Right lung (tissue), 10 donors: Measurements from ENCODE around the gene TNS3. TPM values are rescaled to one million over a fixed set of nuclear protein-coding genes. Genes with fewer than 3 reads are reported as not detected.
A peak's percentile ranks its signal among the peaks of the same experiment; 100 is the strongest.
"Not testable (repeated sequence)": the region's sequence is repeated elsewhere in the genome, so short reads cannot be mapped to it uniquely, and the experiment has no call there.

Experiments
- DNase-seq, 2 donors: peaks; one replicate each; pipeline ENCODE4 v3.0.0-alpha.2; 2013
- long read RNA-seq, 8 donors: transcript quantifications; one replicate each; lab custom pipeline, GENCODE V29; 2026
- polyA plus RNA-seq, 5 donors: library from polyadenylated mRNA; unstranded; fragments of 120-200 nt; gene quantifications; one replicate each; pipeline versions ENCODE4 v1.2.1 to v1.2.3, GENCODE V29; 2013; ENCODE audit warnings: inconsistent platforms in 1 of 5, low replicate concordance in 1 of 5; ENCODE audit not compliant: insufficient read length in 5 of 5, insufficient read depth in 1 of 5

Gene TNS3
- polyA plus RNA-seq, result 100 to 1,000 TPM in 1 of 5 donors, 10 to 100 TPM in 4; 76.8 to 102 (median 95.4) TPM
- long read RNA-seq, donor 1, full-length matches to known transcripts, result 1 of 63 reads
- long read RNA-seq, donor 1, partial matches to known transcripts, result 62 of 63 reads
- long read RNA-seq, donor 1, other reads (novel, unspliced or antisense), result 0 of 63 reads
- long read RNA-seq, donor 2, partial matches to known transcripts, result 8 of 17 reads
- long read RNA-seq, donor 2, other reads (novel, unspliced or antisense), result 9 of 17 reads
- long read RNA-seq, donor 3, partial matches to known transcripts, result 21 of 21 reads
- long read RNA-seq, donor 3, other reads (novel, unspliced or antisense), result 0 of 21 reads
- long read RNA-seq, donor 4, partial matches to known transcripts, result 11 of 11 reads
- long read RNA-seq, donor 4, other reads (novel, unspliced or antisense), result 0 of 11 reads
- long read RNA-seq, donor 5, full-length matches to known transcripts, result 1 of 62 reads
- long read RNA-seq, donor 5, partial matches to known transcripts, result 61 of 62 reads
- long read RNA-seq, donor 5, other reads (novel, unspliced or antisense), result 0 of 62 reads
- long read RNA-seq, donor 6, partial matches to known transcripts, result 32 of 40 reads
- long read RNA-seq, donor 6, other reads (novel, unspliced or antisense), result 8 of 40 reads
- long read RNA-seq, donor 7, partial matches to known transcripts, result 66 of 72 reads
- long read RNA-seq, donor 7, other reads (novel, unspliced or antisense), result 6 of 72 reads
- long read RNA-seq, donor 8, partial matches to known transcripts, result 5 of 5 reads
- long read RNA-seq, donor 8, other reads (novel, unspliced or antisense), result 0 of 5 reads

DNA sequence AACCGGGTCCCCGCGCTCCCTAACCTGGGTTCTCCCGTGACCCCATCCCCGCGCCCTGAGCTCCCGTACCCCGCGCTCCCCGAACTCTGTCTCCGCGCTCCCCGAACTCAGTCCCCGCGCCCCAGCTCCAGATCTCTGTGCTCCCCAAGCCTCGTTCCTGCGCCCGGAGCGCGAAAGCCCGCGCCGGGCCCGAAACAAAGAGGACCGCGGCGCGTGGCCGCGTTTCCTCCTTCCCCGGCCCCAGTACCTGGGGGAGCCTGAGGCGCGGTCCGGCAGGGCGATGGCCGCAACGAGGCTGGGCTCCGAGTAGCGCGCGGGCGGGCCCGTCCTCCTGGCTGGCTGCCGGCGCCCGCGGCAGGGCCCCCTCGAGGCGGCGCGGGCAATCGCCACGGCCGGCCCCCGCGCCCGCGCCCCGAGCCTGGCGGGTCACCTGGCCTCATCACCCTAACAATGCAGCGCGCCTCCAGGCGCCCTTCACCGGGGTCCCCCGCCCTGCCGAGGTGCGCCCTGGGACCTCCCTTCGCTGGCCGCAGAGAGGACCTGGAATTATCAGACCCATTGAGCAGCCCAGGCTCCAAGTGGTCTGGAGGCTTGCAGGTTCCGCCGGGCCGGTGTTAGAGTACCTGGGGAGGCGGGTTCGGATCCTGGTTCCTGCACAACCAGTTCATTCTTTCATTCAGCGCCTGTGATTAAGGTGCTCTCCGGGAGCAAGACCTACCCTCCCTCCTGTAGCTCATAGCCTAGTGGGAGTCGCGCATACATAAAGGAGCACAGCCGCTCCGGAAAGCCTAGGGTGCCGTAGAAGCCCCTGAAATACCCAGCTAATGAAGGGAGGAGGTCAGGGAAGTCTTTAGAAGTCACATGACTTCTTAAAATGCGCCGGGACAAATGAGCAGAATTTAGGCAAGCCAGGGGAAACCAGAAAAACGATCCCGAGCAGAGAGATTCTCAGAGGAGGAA is at the start of gene TNS3:
TNS3 (minus strand) TSS at position 308 of the 960 bp plus-strand sequence. CDS start 142,475 bp downstream, outside the sequence.
- DNase-seq, result no peak

DNA sequence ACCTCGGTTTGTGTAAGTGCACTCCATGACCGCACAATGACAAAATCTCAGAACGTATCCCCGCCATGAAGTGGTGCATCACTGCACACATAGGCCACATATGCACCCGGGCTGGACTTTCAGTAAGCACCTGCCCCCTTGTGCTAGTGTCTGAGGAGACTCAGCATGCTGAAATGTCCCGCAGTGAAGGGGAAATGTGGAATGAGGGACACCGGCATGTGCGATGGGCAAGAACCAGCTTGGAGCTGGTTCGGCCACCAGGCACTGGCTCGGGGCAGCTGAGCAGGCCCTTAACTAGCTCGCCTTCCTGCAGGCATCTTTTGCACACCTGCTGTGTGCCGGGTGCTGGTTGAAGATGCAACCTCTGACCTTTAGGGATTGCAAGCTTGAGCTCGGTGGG is 49.8 kb upstream of the TNS3 start:
- DNase-seq, result no peak

DNA sequence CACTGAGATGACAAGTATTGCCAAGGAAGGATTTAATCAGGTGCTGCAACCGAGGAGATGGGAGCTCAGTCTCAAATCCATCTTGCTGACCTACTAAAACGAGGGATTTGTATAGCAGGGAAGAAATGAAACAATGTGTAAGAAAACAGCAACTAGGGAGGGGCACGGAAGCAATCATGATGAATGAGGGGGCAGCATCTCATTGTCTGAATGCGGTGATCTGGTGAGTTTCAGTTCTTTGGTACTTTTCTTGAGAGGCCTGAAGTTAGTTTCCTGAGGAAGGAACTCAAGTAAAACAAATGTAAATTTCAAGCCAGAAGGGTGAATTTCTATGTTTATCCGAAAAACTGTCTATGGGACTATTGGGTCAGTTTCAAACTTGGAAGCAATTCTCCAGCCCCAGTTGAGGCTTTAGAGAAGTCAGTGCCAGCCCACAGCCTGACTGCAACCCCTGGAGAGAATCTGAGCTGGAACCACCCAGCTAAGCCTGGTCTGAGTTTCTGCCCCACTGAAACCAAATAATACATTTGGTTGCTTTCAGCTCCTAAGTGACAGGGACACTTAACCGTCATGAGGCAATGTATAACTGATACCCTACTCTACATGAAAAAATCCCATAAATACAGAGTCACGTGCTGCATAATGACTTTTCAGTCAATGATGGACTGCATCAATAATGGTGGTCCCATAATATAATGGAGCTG is 45.8 kb upstream of the TNS3 start:
- no peak for DNase-seq

DNA sequence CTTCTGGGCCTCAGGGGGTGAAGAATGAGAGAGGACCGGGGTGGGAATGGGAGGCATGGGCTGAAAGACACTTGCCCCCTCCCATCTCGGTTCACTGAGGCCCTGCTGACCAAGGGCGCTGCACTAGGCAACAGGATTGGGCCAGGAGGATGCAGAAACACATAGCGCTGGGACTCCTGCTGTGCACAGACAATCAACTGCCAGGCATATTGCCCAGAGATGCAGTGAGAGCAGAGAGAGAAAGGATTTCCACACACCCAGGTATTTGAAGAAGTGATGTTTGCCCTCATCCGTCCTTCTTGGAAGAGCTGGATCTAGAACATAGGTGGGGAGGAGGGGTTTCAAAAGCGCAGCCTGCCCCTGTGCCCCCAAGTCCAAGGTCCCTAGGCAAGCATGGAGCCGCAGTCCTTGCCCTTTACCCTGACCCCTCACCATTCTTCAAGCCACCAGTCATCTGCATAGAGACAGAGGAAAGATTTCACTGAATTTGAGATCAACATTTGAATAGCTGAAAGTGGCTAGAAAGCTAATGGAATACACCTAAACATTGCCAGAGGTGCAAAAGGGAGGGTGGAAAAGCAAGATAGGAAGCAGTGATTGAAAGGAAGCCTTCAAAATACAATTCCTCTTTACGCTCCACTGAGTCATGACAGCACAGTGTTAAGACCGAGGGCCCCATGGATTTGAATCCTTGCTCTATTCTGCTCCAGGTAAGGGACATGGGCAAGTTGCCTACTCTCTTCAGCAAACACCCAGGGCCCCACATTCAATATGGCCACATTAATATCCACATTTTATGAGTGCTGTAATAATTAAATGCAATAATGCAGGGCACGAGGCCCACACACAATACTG is 44.2 kb upstream of the TNS3 start:
- no peak for DNase-seq

DNA sequence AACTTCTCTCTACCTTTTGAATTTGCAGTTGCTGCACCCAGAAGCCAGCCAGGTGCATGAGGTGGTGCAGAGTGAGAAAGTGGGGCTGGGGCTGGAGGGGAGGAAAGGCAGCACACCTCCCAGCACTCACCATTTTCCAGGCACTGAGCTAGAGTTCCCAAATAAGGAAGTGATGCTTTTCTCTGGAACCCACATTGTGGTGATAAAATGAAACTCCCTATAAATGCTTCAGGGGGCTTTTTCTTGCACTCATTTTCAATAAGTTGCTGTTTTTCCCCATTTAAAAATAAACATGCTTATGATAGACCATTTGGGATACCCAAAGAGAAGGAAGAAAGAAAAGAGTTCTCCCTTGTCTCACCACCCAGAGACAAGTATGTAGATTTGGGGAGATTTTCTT is 42.8 kb upstream of the TNS3 start:
- DNase-seq, result no peak

DNA sequence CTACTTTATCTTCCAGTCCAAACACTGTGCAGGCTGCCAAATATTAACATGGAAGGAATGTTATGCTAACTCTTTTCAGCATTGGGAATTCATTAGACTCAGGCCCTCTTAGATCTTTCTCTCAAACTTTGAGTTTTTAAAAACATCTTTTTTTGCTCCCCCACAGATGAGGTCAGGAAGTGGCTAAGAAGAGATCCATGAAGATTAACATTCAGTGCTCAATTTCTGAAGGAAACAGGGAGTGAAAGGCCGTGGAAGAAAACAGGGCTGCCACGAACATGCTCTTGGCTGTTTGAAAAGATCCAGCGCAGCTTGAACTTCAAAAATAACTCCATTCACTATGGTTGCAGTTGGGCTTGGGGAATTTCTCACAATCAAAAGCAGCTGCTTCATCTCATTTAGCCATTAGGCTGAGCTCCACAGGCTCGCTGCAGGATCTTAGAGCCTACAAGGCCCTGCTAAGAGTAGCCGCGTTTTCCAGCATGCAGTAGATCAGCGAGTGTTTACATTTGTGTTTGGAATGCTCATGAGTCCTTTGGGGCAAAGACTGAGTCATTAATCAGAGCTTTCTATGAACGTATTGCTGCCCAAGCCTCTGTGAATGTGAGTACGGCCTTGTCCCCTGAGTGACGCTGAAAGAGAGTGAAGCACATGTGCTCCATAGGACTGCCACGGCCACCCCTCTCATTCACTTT is 41.2 kb upstream of the TNS3 start:
- peak; percentile 88 to 92 for DNase-seq

DNA sequence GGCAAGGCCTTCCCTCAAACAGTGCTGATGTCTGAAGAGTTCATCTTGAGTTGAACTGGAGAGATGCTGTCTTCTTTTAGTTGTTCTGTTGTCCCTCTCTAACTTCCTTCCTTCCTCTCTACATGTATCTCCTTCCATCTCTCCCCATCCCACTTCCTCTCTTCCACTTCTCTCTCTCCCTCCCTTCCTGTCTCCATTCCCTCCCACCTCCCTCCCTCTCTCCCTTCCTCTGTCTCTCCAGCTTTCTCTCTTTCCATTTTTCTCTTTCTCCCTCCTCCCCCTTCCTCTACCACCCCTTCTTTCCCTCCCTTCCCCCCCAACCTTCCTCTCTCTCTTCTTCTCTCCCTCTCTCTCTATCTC is 40.7 kb upstream of the TNS3 start:
- DNase-seq, result no peak

DNA sequence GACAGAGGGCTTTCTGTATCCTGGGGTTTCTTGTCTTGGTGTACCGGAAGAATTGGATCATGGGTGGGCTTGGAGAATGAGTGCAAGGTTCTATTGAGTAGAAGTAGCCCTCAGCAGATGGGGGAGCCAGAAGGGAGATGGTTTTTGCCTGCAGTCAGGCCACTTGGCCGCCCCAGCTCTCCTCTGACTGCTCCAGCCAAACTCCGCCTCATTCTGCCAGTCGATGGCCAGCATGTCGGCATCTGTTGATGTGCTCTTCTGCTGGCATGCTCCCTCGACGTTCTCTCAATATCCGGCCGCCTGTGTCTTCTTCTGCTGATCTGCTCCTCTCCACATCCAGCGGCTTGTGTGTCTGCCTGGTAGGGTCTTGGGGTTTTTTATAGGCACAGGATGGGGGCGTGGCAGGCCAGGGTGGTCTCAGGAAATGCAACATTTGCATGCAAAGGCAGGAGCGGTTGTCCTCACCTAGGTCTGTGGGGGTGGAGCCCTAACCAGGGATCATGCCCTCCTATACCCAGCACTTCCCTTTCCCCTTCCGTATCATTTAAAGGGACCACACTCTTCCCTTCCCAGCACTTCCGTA is 40.2 kb upstream of the TNS3 start:
- no peak for DNase-seq

DNA sequence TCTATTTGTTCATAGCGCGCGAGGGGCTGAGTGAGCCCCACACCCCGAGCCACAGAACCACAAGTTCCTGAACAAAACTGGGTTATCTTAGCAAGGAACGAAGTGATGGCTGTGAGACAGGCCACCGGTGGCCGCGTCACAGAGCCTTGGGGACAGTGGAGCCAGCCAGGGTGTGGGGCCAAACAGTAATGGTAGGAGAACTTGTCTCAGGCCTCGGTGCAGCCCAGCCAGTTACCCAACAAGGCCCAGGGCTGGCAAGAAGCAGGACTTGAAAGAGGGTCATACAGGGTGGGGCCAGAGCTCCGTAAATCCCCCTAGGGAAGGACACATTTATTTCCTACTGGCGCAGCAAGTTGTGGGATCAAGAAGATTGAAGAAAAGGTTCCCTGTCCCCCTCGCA is 39.4 kb upstream of the TNS3 start:
- no peak for DNase-seq

DNA sequence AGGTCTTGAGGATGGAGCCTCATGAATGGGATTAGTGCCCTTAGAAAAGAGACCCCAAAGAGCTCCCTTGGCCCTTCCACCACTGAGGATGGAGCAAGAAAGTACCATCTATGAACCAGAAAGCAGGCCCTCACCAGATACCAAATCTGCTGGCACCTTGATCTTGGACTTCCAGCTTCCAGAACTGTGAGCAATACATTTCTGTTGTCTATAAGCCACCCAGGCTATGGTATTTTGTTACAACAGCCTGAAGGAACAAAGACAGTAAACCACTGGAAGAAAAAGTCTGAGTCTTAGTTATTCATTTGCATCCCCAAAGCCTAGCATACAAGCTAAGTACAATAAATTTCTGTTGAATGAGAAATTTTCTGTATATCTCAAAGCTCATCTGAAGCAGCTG is 37.9 kb upstream of the TNS3 start:
- no peak for DNase-seq

DNA sequence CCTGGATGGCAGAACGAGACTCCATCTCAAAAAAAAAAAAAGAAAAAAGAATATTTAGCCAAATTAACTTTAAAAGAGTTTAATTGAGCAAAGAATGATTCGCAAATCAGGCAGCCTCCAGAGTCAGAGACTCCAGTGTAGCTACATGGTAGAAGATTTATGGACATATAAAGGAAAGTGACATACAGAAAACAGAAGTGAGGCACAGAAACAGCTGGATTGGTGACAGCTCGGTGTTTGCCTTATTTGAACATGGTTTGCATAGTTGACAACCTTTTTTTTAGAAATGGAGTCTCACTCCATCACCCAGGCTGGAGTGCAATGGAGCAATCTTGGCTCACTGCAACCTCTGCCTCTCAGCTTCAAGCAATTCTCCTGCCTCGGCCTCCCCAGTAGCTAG is 35.2 kb upstream of the TNS3 start:
- no peak for DNase-seq

DNA sequence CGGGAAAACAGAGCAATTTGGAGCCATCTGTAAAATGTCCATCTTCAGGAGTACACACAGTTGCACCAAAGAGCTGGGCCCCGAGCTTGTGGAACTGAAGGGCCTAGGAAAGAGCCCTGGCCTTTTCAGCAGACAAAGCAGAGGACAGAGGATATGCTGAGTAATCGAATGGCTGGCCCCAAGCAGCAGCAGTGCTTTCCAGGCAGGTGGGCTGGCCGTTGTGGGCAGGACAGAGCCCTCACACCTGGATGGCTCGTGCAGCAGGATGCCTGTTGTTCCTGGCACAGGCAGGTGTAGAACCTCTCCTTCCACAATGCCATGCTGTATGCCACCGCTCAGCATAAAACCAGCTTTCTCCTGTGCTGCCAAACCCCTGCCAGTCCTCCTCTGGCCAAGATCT is 32.5 kb upstream of the TNS3 start:
- no peak for DNase-seq

DNA sequence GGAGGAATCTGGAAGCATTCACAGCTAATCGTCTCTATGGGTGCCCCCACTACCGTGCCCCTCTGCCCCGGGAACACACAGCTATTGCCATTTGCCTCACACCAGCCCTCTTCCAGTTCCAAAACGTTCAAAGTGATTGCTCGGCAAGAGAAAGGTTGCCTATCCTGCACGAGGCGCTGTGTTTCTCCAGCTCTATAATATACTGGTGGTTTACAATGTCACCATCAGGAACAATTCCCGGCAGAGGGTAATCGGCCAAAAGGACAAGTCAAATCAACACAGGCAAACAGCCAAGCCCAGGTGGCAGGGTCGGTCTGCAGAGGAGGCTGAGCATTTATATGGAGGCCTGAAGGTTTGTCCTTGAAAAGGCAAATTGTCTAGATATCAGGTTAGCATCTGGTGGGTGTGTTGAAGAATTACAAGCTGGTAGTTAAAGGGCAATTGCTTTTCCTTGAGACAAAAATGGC is 29.2 kb upstream of the TNS3 start:
- DNase-seq, result no peak

DNA sequence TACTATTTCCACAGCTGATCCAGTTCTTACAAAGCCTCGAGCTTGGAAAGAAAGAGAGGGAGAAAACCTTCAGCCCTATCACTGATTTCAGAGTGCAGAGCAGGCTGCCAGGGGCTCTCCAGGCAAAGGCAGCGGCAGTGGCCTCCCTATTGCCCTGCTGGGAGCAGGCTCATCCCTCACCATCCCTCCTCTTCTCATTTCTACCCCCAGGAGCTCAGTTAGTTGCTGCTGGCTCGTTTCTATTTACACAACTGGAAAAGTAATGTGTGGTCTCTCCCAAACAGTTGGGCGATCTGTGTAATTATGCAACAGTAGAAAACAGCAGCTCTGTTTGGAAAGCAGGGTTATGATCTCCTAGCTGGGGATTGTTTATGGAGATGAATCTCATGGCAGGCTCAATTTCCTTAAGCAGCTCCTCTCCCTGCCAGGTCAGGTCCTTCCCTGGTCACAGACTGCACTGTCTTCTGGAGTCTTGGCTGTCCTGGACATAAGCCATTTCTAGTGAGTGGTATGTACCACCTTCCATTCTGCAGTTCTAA is 28.7 kb upstream of the TNS3 start:
- peak; percentile 64 to 79 for DNase-seq

DNA sequence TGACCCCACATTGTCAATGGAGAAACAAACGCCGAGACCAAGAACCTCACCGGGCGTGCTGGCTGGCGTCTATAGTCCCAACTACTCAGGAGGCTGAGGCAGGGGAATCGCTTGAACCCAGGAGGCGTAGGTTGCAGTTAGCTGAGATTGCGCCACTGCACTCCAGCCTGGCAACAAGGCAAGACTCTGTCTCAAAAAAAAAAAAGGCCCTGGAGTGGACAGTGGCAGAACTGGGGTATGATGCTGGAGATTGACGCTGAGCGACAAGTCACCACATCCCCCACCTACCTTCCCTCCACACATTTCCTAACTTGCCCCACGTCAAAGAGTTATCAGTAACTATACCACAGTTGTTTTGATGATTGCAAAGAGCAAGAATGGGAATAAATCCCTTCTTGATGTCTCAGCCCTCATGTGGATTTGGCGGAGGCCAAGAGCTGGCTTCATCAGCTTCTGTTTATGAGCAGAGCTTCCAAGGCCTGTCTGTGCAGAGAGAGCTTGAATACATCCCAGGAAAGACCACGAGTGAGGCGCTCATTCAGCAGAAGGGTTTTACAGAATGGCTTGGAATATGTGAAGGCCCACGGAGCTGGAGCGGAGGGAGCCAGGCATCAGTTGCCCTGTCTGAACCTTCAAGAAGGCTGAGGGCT is 28.0 kb upstream of the TNS3 start:
- peak; percentile 42 to 48 for DNase-seq

DNA sequence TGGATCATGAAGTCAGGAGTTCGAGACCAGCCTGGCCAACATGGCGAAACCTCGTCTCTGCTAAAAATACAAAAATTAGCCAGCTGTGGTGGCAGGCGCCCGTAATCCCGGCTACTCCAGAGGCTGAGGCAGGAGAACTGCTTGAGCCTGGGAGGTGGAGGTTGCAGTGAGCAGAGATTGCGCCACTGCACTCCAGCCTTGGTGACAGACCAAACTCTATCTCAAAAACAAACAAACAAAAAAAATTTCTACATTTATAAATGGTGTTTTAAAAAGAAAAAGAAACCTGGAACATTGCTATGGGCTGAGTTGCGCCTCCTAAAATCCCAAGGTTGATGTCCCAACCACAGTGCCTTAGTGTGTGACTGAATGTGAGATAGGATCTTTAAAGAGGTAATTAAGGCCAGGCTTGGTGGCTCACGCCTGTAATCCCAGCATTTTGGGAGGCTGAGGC is 24.7 kb upstream of the TNS3 start:
- not testable (repeated sequence) for DNase-seq

DNA sequence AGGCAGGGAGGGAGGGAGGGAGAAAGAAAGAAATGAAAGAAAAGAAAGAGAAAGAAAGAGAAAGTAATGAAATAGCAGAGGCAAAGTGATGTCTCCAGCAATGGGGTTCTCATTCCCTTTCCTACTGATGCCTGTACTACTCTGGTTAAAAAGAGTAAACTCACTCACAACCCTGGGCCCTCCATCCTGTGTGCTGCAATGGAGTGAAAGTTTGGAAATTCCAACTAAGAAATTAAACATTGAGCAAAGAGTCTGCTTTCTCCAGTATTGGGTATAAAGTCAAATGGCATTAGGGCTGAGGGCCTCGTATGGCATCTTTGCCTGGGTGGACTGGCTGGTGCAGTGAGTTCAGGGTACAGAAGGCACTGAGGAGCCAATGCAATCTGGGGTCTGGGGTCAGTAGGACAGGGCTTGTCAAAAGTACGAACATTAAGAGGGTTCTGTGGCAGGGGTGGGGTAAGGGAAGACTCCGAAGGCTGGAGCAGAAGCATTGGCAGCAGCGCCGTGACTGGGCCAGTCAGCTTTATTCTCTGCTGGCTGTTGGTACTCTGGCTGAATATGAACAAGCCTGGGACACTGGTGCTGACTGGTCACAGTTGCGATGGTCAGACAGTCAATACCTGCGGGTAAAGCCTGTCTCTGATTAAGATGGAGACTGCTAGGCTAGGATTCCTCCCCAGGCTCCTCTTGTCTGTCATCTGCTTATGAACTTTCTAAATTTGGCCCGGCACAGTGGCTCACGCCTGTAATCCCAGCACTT is 24.1 kb upstream of the TNS3 start:
- DNase-seq, result no peak
